BE2C (cell line): ENCODE data around the gene IP6K3.

ENCODE experiments used
- DNase-seq: peaks from one replicate; pipeline ENCODE4 v3.0.0-alpha.2; 2020
- H3K27me3 ChIP-seq: fragments of 250-450 bp; sonication (Bioruptor Pico); 2 replicates; pipeline ENCODE4 v1.5.1; 2020; ENCODE audit warnings: mild to moderate bottlenecking
- H3K36me3 ChIP-seq: fragments of 250-450 bp; sonication (Bioruptor Pico); 2 replicates; pipeline ENCODE4 v1.5.1; 2020; ENCODE audit warnings: mild to moderate bottlenecking
- H3K4me1 ChIP-seq: fragments of 250-450 bp; sonication (Bioruptor Pico); 2 replicates; pipeline ENCODE4 v1.5.1; 2020
- H3K4me3 ChIP-seq: 2 replicates; pipeline ENCODE4 v1.5.1; 2011; ENCODE audit warnings: low read depth, low read length
- H3K9me3 ChIP-seq: fragments of 250-450 bp; sonication (Bioruptor Pico); 2 replicates; pipeline ENCODE4 v1.5.1; 2020
- CTCF ChIP-seq: IDR thresholded peaks from 2 replicates; pipeline ENCODE4 v1.5.1; 2012; ENCODE audit warnings: mild to moderate bottlenecking, low read depth, low read length

The IP6K3 gene

GRCh38 chr6:33764036-33764435, 17.3 kb upstream of the IP6K3 start:
- Histone ChIP-seq H3K4me3 (no peak overlapping the region), H3K9me3 (no peaks in the 10 kb centered on the region), H3K36me3 (no peaks in the 10 kb centered on the region), H3K4me1 (no peaks in the 10 kb centered on the region; the same call in 1 of the 2 replicates), H3K27me3 (no peaks in the 10 kb centered on the region)
- DNase-seq, result no peak
- TF ChIP-seq CTCF, result no peak

GRCh38 chr6:33763483-33763882, 16.8 kb upstream of the IP6K3 start:
- Histone ChIP-seq H3K4me3 (no peak overlapping the region), H3K36me3 (no peaks in the 10 kb centered on the region), H3K4me1 (no peaks in the 10 kb centered on the region; the same call in 1 of the 2 replicates), H3K9me3 (no peaks in the 10 kb centered on the region), H3K27me3 (no peaks in the 10 kb centered on the region)
- DNase-seq, result no peak
- no peak for TF ChIP-seq CTCF

- Histone ChIP-seq H3K36me3 (no peaks in the 10 kb centered on the region), H3K9me3 (no peaks in the 10 kb centered on the region), H3K27me3 (no peaks in the 10 kb centered on the region), H3K4me1 (no peaks in the 10 kb centered on the region; the same call in 1 of the 2 replicates), H3K4me3 (no peak overlapping the region)
- no peak for TF ChIP-seq CTCF
- no peak for DNase-seq
Observed at GRCh38 chr6:33762713-33763112, 16.0 kb upstream of the IP6K3 start.

- peak; percentile 76 for TF ChIP-seq CTCF
- Histone ChIP-seq H3K36me3 (no peaks in the 10 kb centered on the region), H3K27me3 (no peaks in the 10 kb centered on the region), H3K4me1 (no peaks in the 10 kb centered on the region; the same call in 1 of the 2 replicates), H3K9me3 (no peaks in the 10 kb centered on the region), H3K4me3 (no peak overlapping the region)
- DNase-seq, result peak; percentile 74
Observed at GRCh38 chr6:33761922-33762629, 15.4 kb upstream of the IP6K3 start.

- no peaks in the 10 kb centered on the region for H3K9me3 ChIP-seq
- H3K4me1 ChIP-seq, result no peaks in the 10 kb centered on the region; the same call in 1 of the 2 replicates
- no peaks in the 10 kb centered on the region for H3K36me3 ChIP-seq
- no peak for DNase-seq
- H3K27me3 ChIP-seq, result no peaks in the 10 kb centered on the region
- H3K4me3 ChIP-seq, result no peak overlapping the region
- no peak for TF ChIP-seq CTCF
Observed at GRCh38 chr6:33761581-33761921, 14.8 kb upstream of the IP6K3 start.

GRCh38 chr6:33759887-33760629, 13.4 kb upstream of the IP6K3 start:
- Histone ChIP-seq H3K4me1 (peaks cover 6% of the 10 kb centered on the region), H3K27me3 (no peaks in the 10 kb centered on the region), H3K4me3 (no peak overlapping the region), H3K9me3 (no peaks in the 10 kb centered on the region), H3K36me3 (no peaks in the 10 kb centered on the region)
- DNase-seq, result no peak
- TF ChIP-seq CTCF, result no peak
